ENCODE measurements around the gene TDRD12.

- no peak for TF ChIP-seq CTCF (conservative IDR thresholded peaks at IDR 0.05 in 1 of 2, IDR thresholded peaks at IDR 0.05 in 1 of 2; ENCODE audit: low read depth in 1 of 2, low read length in 2 of 2)
- TF ChIP-seq EZH2 (IDR thresholded peaks at IDR 0.05; ENCODE audit: low read length, missing control alignments), result no peak
Observed at GRCh38 chr19:32814624-32815023, 95.1 kb downstream of the TDRD12 start.

All from fibroblast of lung (primary cell).